Astrocyte (in vitro differentiated cells and primary cell): Measurements from ENCODE around the gene ARHGAP32.

Experiments used
- EZH2 ChIP-seq: IDR thresholded peaks from 2 replicates; pipeline ENCODE4 v1.6.1; 2012; ENCODE audit warnings: mild to moderate bottlenecking, low read length, inconsistent platforms; ENCODE audit not compliant: insufficient read depth
- TF ChIP-seq, protein P1 (sequence below): IDR thresholded peaks from 2 replicates; pipeline ENCODE4 v1.5.1; 2011; ENCODE audit warnings: low read depth, mild to moderate bottlenecking, inconsistent platforms, low read length, moderate library complexity; ENCODE audit not compliant: insufficient read depth

- TF ChIP-seq, protein P1, sequence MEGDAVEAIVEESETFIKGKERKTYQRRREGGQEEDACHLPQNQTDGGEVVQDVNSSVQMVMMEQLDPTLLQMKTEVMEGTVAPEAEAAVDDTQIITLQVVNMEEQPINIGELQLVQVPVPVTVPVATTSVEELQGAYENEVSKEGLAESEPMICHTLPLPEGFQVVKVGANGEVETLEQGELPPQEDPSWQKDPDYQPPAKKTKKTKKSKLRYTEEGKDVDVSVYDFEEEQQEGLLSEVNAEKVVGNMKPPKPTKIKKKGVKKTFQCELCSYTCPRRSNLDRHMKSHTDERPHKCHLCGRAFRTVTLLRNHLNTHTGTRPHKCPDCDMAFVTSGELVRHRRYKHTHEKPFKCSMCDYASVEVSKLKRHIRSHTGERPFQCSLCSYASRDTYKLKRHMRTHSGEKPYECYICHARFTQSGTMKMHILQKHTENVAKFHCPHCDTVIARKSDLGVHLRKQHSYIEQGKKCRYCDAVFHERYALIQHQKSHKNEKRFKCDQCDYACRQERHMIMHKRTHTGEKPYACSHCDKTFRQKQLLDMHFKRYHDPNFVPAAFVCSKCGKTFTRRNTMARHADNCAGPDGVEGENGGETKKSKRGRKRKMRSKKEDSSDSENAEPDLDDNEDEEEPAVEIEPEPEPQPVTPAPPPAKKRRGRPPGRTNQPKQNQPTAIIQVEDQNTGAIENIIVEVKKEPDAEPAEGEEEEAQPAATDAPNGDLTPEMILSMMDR, result no peak
- TF ChIP-seq EZH2, result no peak
Measured at GRCh38 chr11:128919216-128919615, 272.9 kb downstream of the ARHGAP32 start.
